ENCODE results near the gene CCDC97. TPM values are rescaled to one million over a fixed set of nuclear protein-coding genes. Genes with fewer than 3 reads are reported as not detected.

Gene CCDC97
- total RNA-seq, 2 experiments from 2014 or later, result 15.0 to 36.6 TPM

- ChIA-PET CTCF (ENCODE audit: unreplicated experiment) (interaction anchor here (0.6 kb wide), 1 partner anchor 119 kb away, joined by 4 read pairs; no protein-coding TSS in a partner anchor), POLR2A (interaction anchor here (1.5 kb wide), 1 partner anchor 10 kb away, joined by 8 read pairs; the partner anchor contains the start of gene B9D2)
- Histone ChIP-seq H3K9me2 (ENCODE audit: insufficient read depth, low read length) (no peaks in the 10 kb centered on the region), H3K36me3 (ENCODE audit: insufficient read depth, low read length) (peaks cover 15% of the 10 kb centered on the region), H3K9me3 (ENCODE audit: low read length) (no peaks in the 10 kb centered on the region), H2AFZ (ENCODE audit: low read length) (no peak overlapping the region), H3K27ac (ENCODE audit: low read depth, low read length, poor library complexity, severe bottlenecking) (no peak overlapping the region), H4K20me1 (ENCODE audit: insufficient read depth, low read length) (peaks cover 4% of the 10 kb centered on the region), H3K4me1 (ENCODE audit: insufficient read depth, low read length, poor library complexity, severe bottlenecking) (peaks cover 15% of the 10 kb centered on the region), H3K79me2 (ENCODE audit: insufficient read depth, low read depth, low read length) (peaks cover 41% of the 10 kb centered on the region; the same call in 1 of the 2 replicates), H3K4me3 (ENCODE audit: low read depth, low read length, poor library complexity, severe bottlenecking) (peak overlapping the region; percentile 77), H3K4me2 (ENCODE audit: low read length) (peak overlapping the region; percentile 78)
- intact Hi-C loops (cut with micrococcal nuclease; ENCODE audit: unreplicated experiment), result no loop called here
- BruUV-seq (replicated peaks), result no TSS peak
- no peak for DNase-seq (ENCODE audit: low spot score)
- TF ChIP-seq CTCF (conservative IDR thresholded peaks at IDR 0.05; ENCODE audit: low read length), result no peak
Observed at GRCh38 chr19:41354343-41354953, 44.5 kb downstream of the CCDC97 start.

- intact Hi-C loops (cut with micrococcal nuclease; ENCODE audit: unreplicated experiment), result no loop called here
Observed at GRCh38 chr19:41355035-41355434, 45.1 kb downstream of the CCDC97 start.

More at GRCh38 chr19:41355035-41355434, 45.1 kb downstream of the CCDC97 start:
- no peak overlapping the region for H3K4me2 ChIP-seq (ENCODE audit: low read length)
- no TSS peak for BruUV-seq (replicated peaks)
- H3K4me1 ChIP-seq (ENCODE audit: insufficient read depth, low read length, poor library complexity, severe bottlenecking), result peaks cover 15% of the 10 kb centered on the region
- H3K36me3 ChIP-seq (ENCODE audit: insufficient read depth, low read length), result peaks cover 9% of the 10 kb centered on the region; the same call in 1 of the 2 replicates
- peaks cover 4% of the 10 kb centered on the region for H4K20me1 ChIP-seq (ENCODE audit: insufficient read depth, low read length)
- CTCF ChIA-PET (ENCODE audit: unreplicated experiment), result interaction anchor here (0.6 to 0.9 kb wide), 2 partner anchors 9 to 120 kb away, joined by 3 to 4 read pairs; partner anchors contain the start of gene B9D2
- H3K9me3 ChIP-seq (ENCODE audit: low read length), result no peaks in the 10 kb centered on the region
- no peak overlapping the region for H2AFZ ChIP-seq (ENCODE audit: low read length)
- H3K27ac ChIP-seq (ENCODE audit: low read depth, low read length, poor library complexity, severe bottlenecking), result no peak overlapping the region
- no peak overlapping the region for H3K4me3 ChIP-seq (ENCODE audit: low read depth, low read length, poor library complexity, severe bottlenecking)
- no peaks in the 10 kb centered on the region for H3K9me2 ChIP-seq (ENCODE audit: insufficient read depth, low read length)
- no peak for DNase-seq (ENCODE audit: low spot score)
- POLR2A ChIA-PET, result interaction anchor here (1.5 kb wide), 1 partner anchor 9 kb away, joined by 8 read pairs; the partner anchor contains the start of gene B9D2
- H3K79me2 ChIP-seq (ENCODE audit: insufficient read depth, low read depth, low read length), result peaks cover 35% of the 10 kb centered on the region; the same call in 1 of the 2 replicates
- no peak for TF ChIP-seq EZH2phosphoT487 (IDR thresholded peaks at IDR 0.05; ENCODE audit: borderline replicate concordance, low read depth, low read length)
- no peak for TF ChIP-seq CTCF (conservative IDR thresholded peaks at IDR 0.05; ENCODE audit: low read length)
